Immature natural killer cell (primary cell): ENCODE data around the gene NCS1. TPM values are rescaled to one million over a fixed set of nuclear protein-coding genes. Genes with fewer than 3 reads are reported as not detected.
A peak's percentile ranks its signal among the peaks of the same experiment; 100 is the strongest.

Source experiments
- DNase-seq, 3 donors: peaks; one replicate each; pipeline ENCODE4 v3.0.0; 2022; ENCODE audit warnings: mixed read lengths in 1 of 3
- H3K27ac Mint-ChIP-seq, 6 donors: one replicate each; pipeline ENCODE4 v1.8.0; 2020; ENCODE audit warnings: mixed read lengths in 6 of 6, mild to moderate bottlenecking in 5 of 6, inconsistent platforms in 4 of 6, moderate library complexity in 3 of 6
- H3K27me3 Mint-ChIP-seq, 3 donors: one replicate each; pipeline ENCODE4 v1.8.0; 2020 to 2021; ENCODE audit warnings: low read depth in 3 of 3, mild to moderate bottlenecking in 3 of 3, mixed read lengths in 3 of 3, moderate library complexity in 3 of 3, inconsistent platforms in 1 of 3
- H3K36me3 Mint-ChIP-seq, 3 donors: one replicate each; pipeline ENCODE4 v1.8.0; 2020; ENCODE audit warnings: mixed read lengths in 3 of 3, inconsistent platforms in 2 of 3, mild to moderate bottlenecking in 2 of 3
- H3K4me1 Mint-ChIP-seq, 2 donors: one replicate each; pipeline ENCODE4 v1.8.0; 2020; ENCODE audit warnings: inconsistent platforms in 2 of 2, mild to moderate bottlenecking in 2 of 2, mixed read lengths in 2 of 2, moderate library complexity in 1 of 2
- H3K4me3 Mint-ChIP-seq, 5 donors: one replicate each; pipeline ENCODE4 v1.8.0; 2020; ENCODE audit warnings: mild to moderate bottlenecking in 5 of 5, mixed read lengths in 5 of 5, inconsistent platforms in 3 of 5, moderate library complexity in 3 of 5
- H3K9me3 Mint-ChIP-seq, 6 donors: one replicate each; pipeline ENCODE4 v1.8.0; 2020; ENCODE audit warnings: mild to moderate bottlenecking in 6 of 6, mixed read lengths in 6 of 6, inconsistent platforms in 4 of 6, moderate library complexity in 3 of 6
- polyA plus RNA-seq, 3 donors: library from polyadenylated mRNA; unstranded; fragments of 300-500 nt; fragmentation: Illumina TruSeq; gene quantifications; one replicate each; pipeline ENCODE4 v1.2.3, GENCODE V29; 2021

NCS1 gene
- polyA plus RNA-seq = under 1 TPM in 2 of 3 donors, not detected in 1; 0.26 to 0.30 TPM

DNA sequence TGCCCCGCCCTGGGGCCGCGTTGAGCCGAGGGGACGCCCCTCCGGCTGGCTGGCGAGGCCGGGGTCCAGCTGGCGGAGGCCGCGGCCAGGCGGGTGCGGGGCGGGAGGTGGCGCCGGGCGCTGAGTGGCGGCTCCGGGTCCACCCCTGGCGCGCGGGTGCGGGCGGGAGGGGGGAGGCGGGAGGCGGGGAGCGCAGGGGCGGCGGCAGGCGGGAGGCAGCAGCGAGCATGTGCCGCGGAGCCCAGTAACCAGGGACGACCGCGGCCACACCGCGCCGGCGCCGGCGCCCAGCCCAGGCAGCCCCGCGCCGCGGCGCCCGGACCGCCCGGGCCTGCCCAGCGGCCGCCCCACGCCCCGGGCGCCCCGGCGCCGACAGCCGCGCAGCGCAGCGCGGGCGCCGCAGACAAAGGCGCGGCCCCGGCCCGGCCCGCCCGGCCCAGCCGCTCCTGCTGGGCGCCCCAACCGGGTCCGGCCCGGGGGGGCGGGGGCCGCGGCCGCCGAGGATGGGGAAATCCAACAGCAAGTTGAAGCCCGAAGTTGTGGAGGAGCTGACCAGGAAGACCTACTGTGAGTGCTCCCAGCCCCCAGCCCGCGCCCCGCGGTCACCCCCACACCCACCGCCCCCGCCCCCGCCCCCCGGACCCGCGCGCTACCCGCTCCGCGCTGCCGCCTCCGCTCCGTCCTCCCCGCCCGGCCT, at the start of gene NCS1:
NCS1 (plus strand) TSS at position 244 of the 697 bp plus-strand sequence; CDS start at position 504, 260 bp downstream.
- peak; percentile 48 to 58 (median 49) for DNase-seq
- Mint-ChIP-seq H3K27me3 (peaks cover 5 to 12% (median 6%) of the 10 kb centered on the region in 3 donors), H3K4me1 (peaks cover 6 to 12% of the 10 kb centered on the region in 2 donors), H3K9me3 (peaks cover 0 to 2% (median 0%) of the 10 kb centered on the region in 6 donors), H3K4me3 (peak within 1 kb of the TSS; percentile 77 to 90 (median 82)), H3K27ac (peak within 1 kb of the TSS in 5 of 6 donors; percentile 65 to 85 (median 79)), H3K36me3 (no peaks in the 10 kb centered on the region)

DNA sequence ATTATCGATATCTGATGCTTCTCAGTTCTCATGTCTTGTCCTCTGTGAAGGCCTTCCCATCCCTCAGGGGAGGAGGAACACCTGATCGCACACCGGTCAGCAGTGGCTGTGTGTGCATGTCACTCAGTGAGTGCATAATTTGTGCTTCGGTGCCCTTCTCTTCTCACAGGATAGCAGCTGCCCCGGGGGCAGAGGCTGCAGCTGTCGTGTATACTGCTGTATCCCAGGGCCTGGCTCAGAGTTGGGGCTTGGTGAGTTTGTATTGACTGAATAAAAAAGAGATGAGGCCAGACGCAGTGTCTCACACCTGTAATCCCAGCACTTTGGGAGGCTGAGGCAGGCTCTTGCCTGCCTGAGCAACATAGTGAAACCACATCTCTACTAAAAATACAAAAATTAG, 49.7 kb upstream of the NCS1 start:
- no peak overlapping the region for H3K27ac Mint-ChIP-seq
- peaks cover 11 to 34% (median 21%) of the 10 kb centered on the region in 3 donors for H3K36me3 Mint-ChIP-seq
- no peak for DNase-seq
- peaks cover 0 to 8% (median 0%) of the 10 kb centered on the region in 3 donors for H3K27me3 Mint-ChIP-seq
- no peaks in the 10 kb centered on the region for H3K9me3 Mint-ChIP-seq
- H3K4me1 Mint-ChIP-seq = peaks cover 12 to 16% of the 10 kb centered on the region in 2 donors
- H3K4me3 Mint-ChIP-seq = no peak overlapping the region

DNA sequence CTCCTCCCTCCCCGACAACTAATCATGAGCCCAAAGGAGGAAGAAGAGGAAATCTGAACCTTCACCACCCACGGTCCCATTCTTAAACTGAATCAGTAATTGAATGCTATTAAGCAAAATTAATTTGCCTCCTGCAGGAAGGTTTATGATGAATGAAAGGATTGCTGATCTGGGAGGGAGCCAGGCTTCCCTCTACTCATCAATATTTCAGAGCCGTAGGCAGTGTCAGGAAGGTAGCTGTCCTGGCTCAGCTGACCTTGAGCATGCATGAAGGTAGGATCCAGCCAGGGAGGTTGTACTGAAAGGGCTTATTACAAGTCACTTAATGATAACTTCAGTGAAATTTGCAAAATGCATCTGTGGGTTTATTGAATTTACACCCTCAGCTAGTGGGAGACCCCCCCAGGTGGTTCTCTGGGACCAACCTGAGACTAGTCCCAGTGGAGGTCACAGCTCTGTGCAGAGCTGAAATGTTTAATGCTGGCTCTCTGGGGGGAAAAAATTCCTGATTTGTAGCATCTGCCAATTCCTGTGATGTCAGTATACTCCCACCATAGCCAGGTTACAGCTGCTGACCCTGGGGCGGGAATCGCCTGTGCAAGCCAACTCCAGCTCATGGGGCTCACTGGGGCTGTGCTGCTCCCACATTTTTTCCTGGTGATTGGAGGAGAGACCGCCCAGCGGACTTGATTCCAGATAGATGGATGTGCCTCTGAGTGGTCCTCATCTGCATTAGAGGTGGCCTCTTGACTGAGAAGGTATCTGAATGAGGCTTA, 47.9 kb upstream of the NCS1 start:
- Mint-ChIP-seq H3K4me3 (no peak overlapping the region), H3K27me3 (peaks cover 4 to 22% (median 11%) of the 10 kb centered on the region in 3 donors), H3K27ac (no peak overlapping the region), H3K36me3 (peaks cover 8 to 27% (median 19%) of the 10 kb centered on the region in 3 donors), H3K9me3 (no peaks in the 10 kb centered on the region), H3K4me1 (peaks cover 30 to 33% of the 10 kb centered on the region in 2 donors)
- DNase-seq = no peak

DNA sequence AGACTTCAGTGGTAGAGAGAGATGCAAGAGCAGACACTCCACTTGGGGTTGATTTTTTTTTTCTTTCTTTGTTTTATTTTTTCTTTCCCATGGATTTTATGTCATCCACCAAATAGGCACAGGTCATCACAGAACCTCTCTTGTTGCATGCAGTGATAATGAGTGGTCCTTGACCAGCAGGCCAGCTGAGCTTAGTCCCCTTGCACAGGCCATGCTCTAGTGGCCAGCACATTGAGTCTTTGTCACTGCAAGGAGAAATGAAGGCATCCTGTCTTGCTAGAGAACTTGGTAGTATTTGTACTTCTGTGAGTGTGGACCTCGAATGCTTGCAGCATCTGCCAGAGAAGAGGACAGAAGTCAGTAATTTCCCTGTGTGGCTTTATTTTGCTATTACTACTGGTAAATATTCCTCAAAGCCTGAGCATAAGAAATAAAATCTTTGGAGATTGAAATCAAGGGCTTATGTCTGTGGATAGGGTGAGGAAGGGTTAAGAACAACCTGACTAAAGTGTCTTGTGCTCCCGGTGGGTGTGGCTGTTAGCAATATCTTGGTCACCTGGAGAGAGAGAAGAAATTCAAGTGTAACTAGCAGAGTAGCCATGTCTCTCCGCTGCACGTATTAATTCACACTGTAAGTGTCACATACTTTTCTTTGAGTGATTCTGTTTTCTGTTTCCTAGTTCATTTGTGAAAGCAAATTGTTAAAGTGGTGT, 45.3 kb upstream of the NCS1 start:
- Mint-ChIP-seq H3K9me3 (no peaks in the 10 kb centered on the region), H3K4me3 (peak overlapping the region; percentile 70 to 95 (median 89)), H3K4me1 (peaks cover 56 to 58% of the 10 kb centered on the region in 2 donors), H3K27ac (peak overlapping the region; percentile 99 to 100 (median 100)), H3K36me3 (peaks cover 0 to 15% (median 12%) of the 10 kb centered on the region in 3 donors), H3K27me3 (peaks cover 8 to 30% (median 22%) of the 10 kb centered on the region in 3 donors)
- peak; percentile 32 to 40 (median 35) for DNase-seq

DNA sequence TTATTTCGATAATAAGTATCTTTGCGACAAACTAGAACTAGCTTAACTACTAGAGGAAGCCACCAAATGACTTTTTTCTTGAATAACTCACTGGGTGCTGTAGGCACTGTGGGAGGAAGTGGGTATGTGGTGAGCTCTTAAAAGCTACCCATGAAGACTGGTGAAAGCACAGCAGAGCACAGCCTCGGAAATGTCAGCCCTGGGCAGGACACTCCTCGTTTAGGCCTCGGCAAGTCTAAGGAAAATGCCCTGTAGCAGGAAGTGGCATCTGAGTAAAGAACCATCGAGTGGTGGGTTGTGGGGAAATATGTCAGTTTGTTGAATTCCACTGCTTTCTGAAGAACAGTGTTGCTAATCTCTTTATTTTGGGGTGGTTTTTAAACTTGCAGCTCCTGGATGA, 44.0 kb upstream of the NCS1 start:
- peak; percentile 87 to 89 (median 87) for DNase-seq
- H3K4me1 Mint-ChIP-seq = peaks cover 69 to 71% of the 10 kb centered on the region in 2 donors
- H3K9me3 Mint-ChIP-seq = no peaks in the 10 kb centered on the region
- H3K36me3 Mint-ChIP-seq = peaks cover 0 to 15% (median 5%) of the 10 kb centered on the region in 3 donors
- H3K27ac Mint-ChIP-seq = peak overlapping the region; percentile 99 to 100 (median 100)
- H3K27me3 Mint-ChIP-seq = peaks cover 8 to 30% (median 27%) of the 10 kb centered on the region in 3 donors
- H3K4me3 Mint-ChIP-seq = peak overlapping the region; percentile 83 to 95 (median 89)

DNA sequence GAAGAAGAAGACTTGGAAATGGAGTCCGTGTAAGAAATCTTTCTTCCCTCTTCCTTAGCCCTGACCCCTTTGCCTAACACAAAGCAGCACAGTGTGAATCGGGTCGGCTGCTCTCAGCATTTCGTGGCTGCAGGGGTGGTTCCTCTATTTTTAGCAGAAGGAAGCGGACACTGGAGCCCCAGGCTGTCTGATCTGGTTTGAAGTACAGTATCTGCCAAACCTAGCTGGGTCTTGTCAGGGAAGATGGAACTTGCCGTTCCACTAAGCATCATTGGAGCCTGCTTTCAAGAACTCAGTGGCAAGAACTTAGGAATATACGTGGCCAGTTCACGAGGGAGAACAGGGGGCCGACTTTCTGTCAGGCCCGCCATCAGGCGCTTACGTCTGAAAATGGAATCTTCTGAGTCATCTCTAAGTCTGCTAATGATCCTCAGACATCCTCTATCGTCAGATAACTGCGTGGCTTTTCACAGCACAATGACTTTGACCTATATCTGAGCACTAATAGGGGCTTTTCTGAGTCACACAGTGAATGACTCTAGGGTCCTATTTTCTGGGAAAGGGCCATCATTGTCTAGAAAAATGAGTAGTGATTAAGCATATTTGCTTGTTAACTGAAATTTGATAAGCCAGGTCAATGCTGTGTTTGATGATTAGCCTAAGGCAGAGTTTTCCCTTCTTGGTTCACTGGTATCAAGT, 43.3 kb upstream of the NCS1 start:
- DNase-seq = peak; percentile 80 to 83 (median 80)
- Mint-ChIP-seq H3K4me1 (peaks cover 69 to 75% of the 10 kb centered on the region in 2 donors), H3K9me3 (no peaks in the 10 kb centered on the region), H3K27ac (peak overlapping the region; percentile 99 to 100 (median 100)), H3K36me3 (peaks cover 0 to 15% (median 8%) of the 10 kb centered on the region in 3 donors), H3K4me3 (peak overlapping the region; percentile 83 to 95 (median 89)), H3K27me3 (peaks cover 8 to 30% (median 27%) of the 10 kb centered on the region in 3 donors)

DNA sequence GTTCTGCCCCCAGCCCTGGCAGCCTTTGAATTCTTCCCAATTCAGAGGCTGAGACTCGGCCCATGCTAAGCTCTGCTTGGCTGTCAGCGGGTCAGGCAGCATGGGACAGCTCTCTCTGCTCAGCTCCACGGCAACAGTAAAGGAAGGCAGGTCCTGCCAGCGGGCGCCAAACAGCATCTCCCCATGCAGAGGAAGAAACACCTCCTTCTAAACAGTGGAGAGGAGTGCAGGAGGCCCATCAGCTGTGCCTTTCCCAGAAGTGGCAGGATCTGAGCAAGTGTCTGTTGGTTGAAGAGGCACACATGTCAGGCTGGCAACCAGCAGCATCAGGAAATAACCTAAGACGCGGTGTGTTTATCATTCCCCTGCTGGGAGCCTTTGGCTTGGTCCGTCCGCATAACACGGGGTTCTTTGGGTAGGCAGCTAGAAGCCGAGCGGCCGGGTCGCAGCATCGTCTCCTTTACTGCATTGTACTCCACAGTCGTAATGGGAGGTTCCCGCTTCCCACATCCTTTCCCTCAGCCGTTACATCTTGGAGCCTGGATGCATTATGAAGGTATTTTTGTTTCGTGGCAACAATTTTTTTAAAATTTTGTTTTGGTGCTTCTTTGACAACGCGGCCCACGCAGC, 42.7 kb upstream of the NCS1 start:
- Mint-ChIP-seq H3K27ac (peak overlapping the region; percentile 99 to 100 (median 100)), H3K4me1 (peaks cover 69 to 75% of the 10 kb centered on the region in 2 donors), H3K36me3 (peaks cover 0 to 16% (median 11%) of the 10 kb centered on the region in 3 donors), H3K27me3 (peaks cover 8 to 30% (median 27%) of the 10 kb centered on the region in 3 donors), H3K4me3 (peak overlapping the region; percentile 83 to 95 (median 89)), H3K9me3 (no peaks in the 10 kb centered on the region)
- DNase-seq = no peak

DNA sequence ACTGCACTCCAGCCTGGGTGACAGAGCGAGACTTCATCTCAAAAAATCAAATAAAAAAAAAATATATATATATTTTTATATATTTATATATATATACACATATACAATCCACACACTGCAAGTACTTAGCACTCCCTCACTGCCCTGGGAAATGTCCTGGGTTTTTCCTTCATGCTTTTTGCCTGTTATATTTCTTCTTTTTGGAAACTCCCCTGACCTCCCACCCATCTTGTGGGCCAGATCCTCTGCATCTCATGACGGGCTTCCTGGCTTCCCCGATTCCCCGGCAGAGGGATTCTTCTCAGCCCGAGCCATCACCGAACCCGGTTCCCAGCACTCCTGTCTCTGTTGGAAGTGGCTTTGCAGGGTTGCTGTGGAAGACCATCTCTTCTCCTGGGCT, 39.5 kb upstream of the NCS1 start:
- H3K4me3 Mint-ChIP-seq = peak overlapping the region in 1 of 5 donors; percentile 42

DNA sequence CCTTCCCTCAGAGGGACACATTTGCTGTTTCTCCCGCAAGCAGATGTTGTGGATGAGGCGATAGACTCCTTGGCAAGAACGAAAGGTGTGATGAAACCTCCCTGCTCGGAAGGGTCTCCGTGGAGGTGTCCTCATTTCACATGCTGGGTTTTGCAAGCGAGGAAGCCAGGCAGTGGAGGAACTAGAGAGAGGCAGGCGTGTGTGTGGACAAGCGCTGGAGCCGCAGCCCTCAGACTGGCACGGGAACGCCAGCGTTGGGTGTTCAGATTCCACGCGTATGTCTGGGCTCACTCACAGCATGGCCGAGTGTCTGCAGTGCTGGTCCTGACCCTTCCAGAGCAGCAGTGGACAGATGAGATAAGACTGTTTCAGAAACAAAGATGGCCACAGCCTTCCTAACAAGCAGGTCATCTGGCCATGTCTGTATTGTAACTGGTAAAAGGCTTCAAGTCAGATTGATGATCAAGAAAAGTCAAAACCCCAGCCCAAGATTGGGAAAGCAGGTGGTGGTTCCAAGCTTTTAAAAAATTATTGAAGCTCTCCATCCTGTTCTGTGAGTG, 35.0 kb upstream of the NCS1 start:
- Mint-ChIP-seq H3K36me3 (peaks cover 18 to 46% (median 21%) of the 10 kb centered on the region in 3 donors), H3K4me1 (peaks cover 49 to 65% of the 10 kb centered on the region in 2 donors)

More for the DNA sequence above, 39.5 kb upstream of the NCS1 start:
- H3K4me1 Mint-ChIP-seq = peaks cover 72 to 77% of the 10 kb centered on the region in 2 donors
- DNase-seq = no peak
- no peaks in the 10 kb centered on the region for H3K9me3 Mint-ChIP-seq
- H3K27ac Mint-ChIP-seq = peak overlapping the region; percentile 73 to 100 (median 100)
- peaks cover 10 to 27% (median 22%) of the 10 kb centered on the region in 3 donors for H3K27me3 Mint-ChIP-seq
- peaks cover 14 to 40% (median 26%) of the 10 kb centered on the region in 3 donors for H3K36me3 Mint-ChIP-seq

DNA sequence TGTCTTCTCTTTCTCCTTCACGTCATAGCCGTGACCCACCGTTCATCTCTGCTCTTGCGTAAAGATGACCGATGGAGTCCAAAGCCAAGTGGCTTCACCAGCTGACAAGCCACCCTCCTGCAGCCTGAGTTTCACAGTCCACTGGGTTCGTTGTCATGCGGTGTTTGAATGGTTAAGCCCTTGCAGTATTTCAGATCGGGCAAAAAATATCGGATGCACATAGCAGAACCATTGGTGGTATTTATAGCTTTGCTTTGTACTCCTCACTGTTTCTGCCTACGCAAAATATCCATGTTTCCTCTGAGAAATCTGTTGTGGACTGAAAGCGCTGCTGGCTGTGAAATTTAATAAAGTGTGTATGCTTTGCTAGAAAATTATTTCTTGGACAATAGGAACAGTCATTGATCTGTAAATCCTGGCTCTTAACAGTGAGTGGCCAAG, 34.5 kb upstream of the NCS1 start:
- Mint-ChIP-seq H3K4me3 (no peak overlapping the region), H3K9me3 (no peaks in the 10 kb centered on the region), H3K27ac (peak overlapping the region in 4 of 6 donors; percentile 20 to 64 (median 39)), H3K36me3 (peaks cover 18 to 46% (median 21%) of the 10 kb centered on the region in 3 donors), H3K27me3 (peaks cover 0 to 10% (median 2%) of the 10 kb centered on the region in 3 donors), H3K4me1 (peaks cover 45 to 61% of the 10 kb centered on the region in 2 donors)
- no peak for DNase-seq

More for the DNA sequence above, 35.0 kb upstream of the NCS1 start:
- no peak for DNase-seq
- Mint-ChIP-seq H3K4me3 (no peak overlapping the region), H3K27ac (peak overlapping the region in 3 of 6 donors; percentile 43 to 64 (median 51)), H3K9me3 (no peaks in the 10 kb centered on the region), H3K27me3 (peaks cover 0 to 7% (median 2%) of the 10 kb centered on the region in 3 donors)

DNA sequence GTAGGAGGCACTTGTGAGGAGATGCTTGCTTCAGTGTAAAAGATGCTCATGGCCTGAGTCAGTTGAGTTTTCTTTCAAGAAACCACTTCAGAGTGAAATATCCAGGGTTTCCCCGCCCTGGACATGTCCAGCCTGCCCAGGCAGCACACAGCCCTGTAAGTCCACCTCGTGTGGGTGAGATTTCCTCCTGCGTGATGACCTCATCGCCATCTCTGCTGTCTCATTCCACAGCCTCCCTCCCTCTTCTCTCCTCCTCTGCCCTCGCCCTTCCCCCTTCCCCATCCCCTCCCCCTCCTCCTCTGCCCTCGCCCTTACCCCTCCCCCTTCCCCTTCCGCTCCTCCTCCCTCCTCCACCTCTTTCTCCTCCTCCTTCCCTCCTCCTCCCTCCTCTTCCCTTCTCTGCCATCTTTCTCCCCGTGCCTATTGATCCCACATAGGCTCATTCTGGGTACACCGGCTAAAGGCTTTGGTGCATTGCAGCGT, 34.0 kb upstream of the NCS1 start:
- H3K4me3 Mint-ChIP-seq = no peak overlapping the region
- peaks cover 0 to 9% (median 2%) of the 10 kb centered on the region in 3 donors for H3K27me3 Mint-ChIP-seq
- no peak for DNase-seq
- peak overlapping the region in 2 of 6 donors; percentile 22 to 35 for H3K27ac Mint-ChIP-seq
- peaks cover 40 to 55% of the 10 kb centered on the region in 2 donors for H3K4me1 Mint-ChIP-seq
- H3K9me3 Mint-ChIP-seq = no peaks in the 10 kb centered on the region
- H3K36me3 Mint-ChIP-seq = peaks cover 18 to 41% (median 21%) of the 10 kb centered on the region in 3 donors

DNA sequence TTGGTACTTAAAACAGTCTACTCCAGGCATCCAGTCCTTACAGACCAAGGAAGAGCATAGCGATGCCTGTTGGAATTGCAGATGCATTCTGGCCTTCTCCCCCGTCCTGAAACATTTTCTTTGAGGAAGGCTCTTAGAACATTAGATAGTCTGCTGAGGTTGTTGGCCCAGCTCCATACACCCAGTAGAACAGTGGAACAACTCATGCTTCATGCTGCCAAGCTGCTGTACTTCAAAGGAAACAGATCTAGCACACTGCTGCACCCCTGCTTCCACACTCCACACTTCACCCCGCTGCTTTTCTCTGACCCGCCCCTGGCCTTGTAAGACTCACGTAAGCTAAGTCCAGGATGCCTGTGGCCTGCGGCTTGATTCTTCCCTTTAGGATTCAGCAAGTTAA, 33.4 kb upstream of the NCS1 start:
- Mint-ChIP-seq H3K27me3 (peaks cover 4 to 9% (median 4%) of the 10 kb centered on the region in 3 donors), H3K36me3 (peaks cover 18 to 40% (median 18%) of the 10 kb centered on the region in 3 donors), H3K27ac (peak overlapping the region in 2 of 6 donors; percentile 64 to 67), H3K9me3 (no peaks in the 10 kb centered on the region), H3K4me3 (no peak overlapping the region), H3K4me1 (peaks cover 39 to 59% of the 10 kb centered on the region in 2 donors)
- no peak for DNase-seq
